GM21529 (cell line): Measurements from ENCODE around the gene KLHL29.
A peak's percentile ranks its signal among the peaks of the same experiment; 100 is the strongest.

Experiments used
- ATAC-seq: cut with Tn5 transposase; IDR thresholded peaks from one replicate; pipeline ENCODE4 v1.9.1; 2021; ENCODE audit not compliant: unreplicated experiment

The KLHL29 gene

GRCh38 chr2:23394700-23395099 is 9.7 kb downstream of the KLHL29 start:
- no peak for ATAC-seq

- no peak for ATAC-seq
Measured at GRCh38 chr2:23397478-23397877, 12.5 kb downstream of the KLHL29 start.

GRCh38 chr2:23399674-23400261 is 14.8 kb downstream of the KLHL29 start:
- ATAC-seq: peak; percentile 68

- ATAC-seq: no peak
Measured at GRCh38 chr2:23400703-23401102, 15.7 kb downstream of the KLHL29 start.

DNA sequence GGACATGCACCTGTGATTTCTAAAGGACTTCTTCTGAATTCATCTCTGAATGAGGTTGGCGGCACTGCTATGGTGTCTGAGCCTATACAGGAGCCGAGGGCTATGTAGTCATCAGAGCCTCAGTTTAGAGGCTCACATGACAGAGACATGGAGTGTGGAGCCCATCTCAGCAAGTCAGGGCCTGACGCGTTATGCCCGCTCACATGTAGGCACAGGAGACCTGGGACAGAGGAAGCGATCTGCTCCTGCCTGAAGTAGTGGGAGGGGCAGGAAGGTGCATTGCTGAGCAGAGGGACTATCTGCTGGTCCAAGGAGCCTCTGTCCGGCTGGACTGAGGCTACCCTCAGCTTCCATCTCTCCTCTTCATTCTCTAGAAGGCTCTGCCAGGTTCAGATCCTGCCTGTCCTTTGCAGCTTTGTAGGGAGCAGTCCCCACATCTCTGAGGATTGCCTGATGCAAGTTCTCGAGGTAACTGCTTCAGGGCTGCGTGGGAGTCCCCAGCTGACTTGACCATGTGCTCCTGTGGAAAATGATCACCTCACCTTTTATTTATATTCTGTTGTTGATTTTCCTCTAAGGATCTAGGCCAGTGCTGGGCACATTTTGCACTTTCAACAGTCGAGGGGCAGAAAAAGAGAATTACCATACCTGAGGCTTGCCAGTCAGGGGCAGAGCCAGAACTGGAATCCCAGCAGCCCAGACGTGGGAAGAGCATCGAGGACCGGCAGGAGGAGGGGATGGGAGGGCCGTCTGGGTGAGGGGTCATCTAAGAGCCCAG is 16.6 kb downstream of the KLHL29 start:
- ATAC-seq: no peak

GRCh38 chr2:23402205-23402740 is 17.3 kb downstream of the KLHL29 start:
- ATAC-seq: no peak

DNA sequence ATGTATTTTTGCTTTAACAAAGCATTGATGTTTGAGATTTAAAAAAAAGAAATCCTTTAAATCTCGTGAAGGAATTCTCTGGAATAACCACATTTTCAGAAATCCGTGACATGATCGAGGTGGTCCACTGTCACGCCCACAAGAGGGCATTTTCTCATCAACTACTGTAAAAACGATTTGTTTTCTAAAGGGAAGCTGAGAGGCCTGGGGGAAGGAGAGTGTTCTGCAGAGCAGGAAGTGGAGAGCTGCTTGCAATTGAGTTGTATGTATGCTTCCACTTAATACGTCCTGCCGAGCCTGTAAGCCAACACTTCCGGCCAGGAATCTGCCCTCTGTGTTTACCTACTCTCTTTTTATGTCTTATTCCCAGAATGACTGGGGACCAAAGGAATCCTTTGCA is 19.4 kb downstream of the KLHL29 start:
- peak; percentile 62 for ATAC-seq

DNA sequence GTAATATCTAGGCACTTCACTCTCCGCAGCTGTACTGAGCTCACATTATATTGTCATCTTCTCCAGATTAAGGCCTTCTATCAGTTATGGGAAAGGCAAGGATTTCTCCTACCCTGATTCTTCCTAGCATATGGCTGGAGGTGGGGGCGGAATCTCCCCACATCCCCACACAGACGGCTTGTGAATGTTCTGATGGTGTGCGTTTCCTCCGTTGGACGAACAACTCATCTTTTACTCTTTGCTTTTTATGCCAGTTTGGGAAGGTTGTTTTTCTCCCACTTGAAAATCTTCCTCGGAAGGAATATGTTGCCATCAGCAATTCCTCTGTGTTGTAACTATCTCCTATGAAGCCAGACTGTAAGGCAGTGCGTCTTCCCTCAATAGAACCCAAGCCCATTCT is 24.3 kb downstream of the KLHL29 start:
- ATAC-seq: no peak

- ATAC-seq: no peak
Measured at GRCh38 chr2:23410596-23410995, 25.6 kb downstream of the KLHL29 start.

GRCh38 chr2:23411752-23412431 is 26.9 kb downstream of the KLHL29 start:
- no peak for ATAC-seq

GRCh38 chr2:23412556-23413155 is 27.7 kb downstream of the KLHL29 start:
- ATAC-seq: no peak

DNA sequence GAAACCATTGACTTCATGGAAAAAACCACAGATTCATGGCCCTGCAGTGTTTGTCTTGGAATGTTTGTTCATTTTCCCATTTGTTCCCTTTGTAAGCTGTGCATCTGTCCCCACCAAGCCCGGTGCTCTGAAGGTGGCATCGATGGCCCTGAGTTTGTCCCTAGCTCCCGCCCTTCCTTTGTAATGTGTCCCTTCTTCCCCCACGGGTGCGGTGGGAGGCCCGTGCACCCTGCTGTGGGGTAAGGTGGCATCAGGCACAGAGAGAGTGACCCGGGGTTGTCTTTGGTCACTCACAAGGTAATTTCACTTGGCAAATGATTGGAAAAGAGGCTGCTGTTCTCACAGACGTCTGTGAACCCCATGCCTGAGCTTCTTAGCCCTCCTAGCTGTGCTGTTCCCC is 28.7 kb downstream of the KLHL29 start:
- ATAC-seq: no peak

GRCh38 chr2:23414106-23414505 is 29.1 kb downstream of the KLHL29 start:
- no peak for ATAC-seq

DNA sequence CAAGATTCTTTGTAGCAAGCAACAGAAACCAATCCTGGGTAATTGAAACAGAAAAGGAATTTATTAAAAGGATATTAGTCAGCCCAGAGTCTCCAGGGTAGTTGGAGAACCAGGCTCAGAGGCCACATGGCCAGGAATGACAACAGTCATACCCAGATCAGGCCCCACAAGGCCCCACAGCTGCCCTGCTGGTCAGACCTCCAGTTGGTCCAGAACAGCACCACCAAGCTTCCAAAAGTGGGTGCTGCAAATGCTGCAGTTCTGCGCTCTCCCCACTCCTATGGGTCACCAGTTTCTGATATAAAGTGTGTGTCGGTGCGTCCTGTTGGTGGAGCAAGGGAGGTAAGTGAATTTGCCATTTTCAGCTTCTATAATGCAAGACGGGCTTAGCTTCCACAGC is 29.9 kb downstream of the KLHL29 start:
- no peak for ATAC-seq

DNA sequence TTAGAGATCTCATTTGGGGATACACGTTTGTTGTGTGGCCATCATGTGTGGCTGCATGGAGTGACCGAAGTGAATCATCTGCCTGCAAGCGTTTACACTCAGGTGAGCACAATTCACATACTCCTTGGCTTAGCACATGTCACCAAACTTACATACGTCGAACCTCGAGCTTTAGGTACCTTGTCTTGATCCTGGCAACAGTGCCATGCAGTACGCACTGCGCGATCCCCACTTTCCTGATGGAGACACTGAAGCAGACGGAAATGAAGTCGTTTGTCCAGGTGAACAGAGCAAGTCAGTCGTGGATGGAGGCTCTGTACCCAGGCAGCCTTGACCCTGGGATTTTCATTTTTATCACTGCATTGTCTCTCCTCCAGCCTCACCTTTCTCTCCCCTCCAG is 32.3 kb downstream of the KLHL29 start:
- no peak for ATAC-seq

- no peak for ATAC-seq
Measured at GRCh38 chr2:23418056-23418455, 33.1 kb downstream of the KLHL29 start.

- no peak for ATAC-seq
Measured at GRCh38 chr2:23418461-23418911, 33.5 kb downstream of the KLHL29 start.

DNA sequence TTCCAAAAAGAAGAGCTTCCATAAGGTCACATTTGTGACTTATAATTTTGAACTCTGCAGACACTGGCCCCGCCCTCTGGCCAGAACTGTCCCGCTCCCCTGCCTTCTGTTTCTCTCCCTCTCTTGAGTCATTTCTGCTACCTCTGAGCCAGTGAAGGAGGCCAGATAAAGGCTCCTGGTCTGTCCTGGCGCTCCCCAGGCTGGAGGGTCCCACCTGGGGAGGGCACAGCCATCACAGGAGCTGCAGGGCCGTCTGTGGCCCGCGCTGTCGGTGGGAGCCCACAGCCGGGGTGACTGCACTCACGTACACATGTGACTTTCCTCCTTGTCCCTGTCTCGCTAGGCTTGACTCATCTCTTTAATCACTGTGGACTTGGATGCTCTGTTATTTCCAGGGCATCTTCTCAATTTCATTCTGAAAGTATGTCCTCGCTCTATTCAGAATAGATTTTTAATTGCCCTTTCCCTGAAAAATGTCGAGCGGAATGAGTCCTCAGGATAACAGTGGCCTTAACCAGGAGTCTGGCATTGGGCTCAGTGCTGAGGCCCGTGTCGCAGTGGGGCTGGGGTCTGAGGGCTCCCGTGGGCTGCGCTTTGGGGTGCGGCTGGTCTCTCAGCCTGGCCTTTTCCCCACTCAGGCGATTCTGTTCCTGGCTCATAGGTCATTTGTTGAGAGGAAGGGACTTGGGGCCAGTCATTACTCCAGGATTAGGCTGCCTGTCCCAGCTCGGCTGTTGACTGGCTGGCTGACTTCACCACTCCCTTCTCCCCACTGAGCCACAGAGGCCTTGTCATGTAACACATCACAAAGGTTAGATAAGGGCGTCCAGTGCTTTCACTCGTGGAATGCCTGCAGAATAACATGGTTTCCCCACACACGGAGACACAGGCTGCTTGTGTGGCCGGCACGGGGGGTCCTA is 34.5 kb downstream of the KLHL29 start:
- ATAC-seq: no peak

GRCh38 chr2:23420091-23420839 is 35.3 kb downstream of the KLHL29 start:
- ATAC-seq: no peak
